Astrocyte (in vitro differentiated cells and primary cell): Measurements from ENCODE around the gene MAP7D1.

Experiments
- CTCF ChIP-seq: IDR thresholded peaks from 2 replicates; pipeline ENCODE4 v1.5.1; 2011; ENCODE audit warnings: low read depth, mild to moderate bottlenecking, inconsistent platforms, low read length, moderate library complexity; ENCODE audit not compliant: insufficient read depth
- EZH2 ChIP-seq: IDR thresholded peaks from 2 replicates; pipeline ENCODE4 v1.6.1; 2012; ENCODE audit warnings: mild to moderate bottlenecking, low read length, inconsistent platforms; ENCODE audit not compliant: insufficient read depth

GRCh38 chr1:36160949-36161485, 5.1 kb downstream of the MAP7D1 start:
- TF ChIP-seq EZH2 (no peak), CTCF (peak; percentile 13)
